ENCODE data around the gene PRDM1. TPM values are rescaled to one million over a fixed set of nuclear protein-coding genes. Genes with fewer than 3 reads are reported as not detected.
"Not testable (repeated sequence)": the region's sequence is repeated elsewhere in the genome, so short reads cannot be mapped to it uniquely, and the experiment has no call there.

The PRDM1 gene
- total and polyA plus RNA-seq, 8 donors: under 0.01 to 22.7 (median 5.0) TPM

DNA sequence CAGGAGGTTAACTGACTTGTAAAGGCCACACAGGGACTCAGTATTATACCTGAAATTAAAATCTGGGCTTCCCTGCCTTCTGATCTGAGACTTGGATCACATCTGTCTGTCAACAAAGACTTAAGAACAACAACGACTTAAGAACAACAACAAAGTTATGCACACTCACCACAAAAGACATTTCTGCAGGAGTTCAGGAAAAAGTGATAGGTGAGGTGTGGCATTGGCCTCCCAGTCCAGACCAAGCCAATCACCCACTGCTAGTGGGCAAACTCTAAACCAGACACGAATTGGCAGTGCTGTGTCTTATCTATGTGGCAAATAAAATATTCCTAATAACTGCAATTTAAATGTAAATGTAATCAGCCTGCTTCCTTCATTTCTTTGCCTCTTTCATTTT is 61.3 kb downstream of the PRDM1 start:
- Histone ChIP-seq H3K9me3 (no peaks in the 10 kb centered on the region), H3K4me3 (no peak overlapping the region), H3K27ac (no peak overlapping the region), H3K36me3 (no peaks in the 10 kb centered on the region), H3K27me3 (no peaks in the 10 kb centered on the region), H3K4me1 (no peaks in the 10 kb centered on the region)
- no peak for DNase-seq
- 35 to 72% (median 50%) methylated on average over 1 to 2 of the region's 2 CpGs for WGBS, 5 donors
- intact Hi-C loops (cut with DNase I; ENCODE audit: low total_unique reads): no loop called here
- TF ChIP-seq POLR2A (IDR thresholded peaks at IDR 0.05) (no peak), POLR2AphosphoS5 (IDR thresholded peaks at IDR 0.05) (no peak), EP300 (IDR thresholded peaks at IDR 0.05) (no peak)
- TF ChIP-seq, protein P1, sequence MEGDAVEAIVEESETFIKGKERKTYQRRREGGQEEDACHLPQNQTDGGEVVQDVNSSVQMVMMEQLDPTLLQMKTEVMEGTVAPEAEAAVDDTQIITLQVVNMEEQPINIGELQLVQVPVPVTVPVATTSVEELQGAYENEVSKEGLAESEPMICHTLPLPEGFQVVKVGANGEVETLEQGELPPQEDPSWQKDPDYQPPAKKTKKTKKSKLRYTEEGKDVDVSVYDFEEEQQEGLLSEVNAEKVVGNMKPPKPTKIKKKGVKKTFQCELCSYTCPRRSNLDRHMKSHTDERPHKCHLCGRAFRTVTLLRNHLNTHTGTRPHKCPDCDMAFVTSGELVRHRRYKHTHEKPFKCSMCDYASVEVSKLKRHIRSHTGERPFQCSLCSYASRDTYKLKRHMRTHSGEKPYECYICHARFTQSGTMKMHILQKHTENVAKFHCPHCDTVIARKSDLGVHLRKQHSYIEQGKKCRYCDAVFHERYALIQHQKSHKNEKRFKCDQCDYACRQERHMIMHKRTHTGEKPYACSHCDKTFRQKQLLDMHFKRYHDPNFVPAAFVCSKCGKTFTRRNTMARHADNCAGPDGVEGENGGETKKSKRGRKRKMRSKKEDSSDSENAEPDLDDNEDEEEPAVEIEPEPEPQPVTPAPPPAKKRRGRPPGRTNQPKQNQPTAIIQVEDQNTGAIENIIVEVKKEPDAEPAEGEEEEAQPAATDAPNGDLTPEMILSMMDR (IDR thresholded peaks at IDR 0.05): no peak

DNA sequence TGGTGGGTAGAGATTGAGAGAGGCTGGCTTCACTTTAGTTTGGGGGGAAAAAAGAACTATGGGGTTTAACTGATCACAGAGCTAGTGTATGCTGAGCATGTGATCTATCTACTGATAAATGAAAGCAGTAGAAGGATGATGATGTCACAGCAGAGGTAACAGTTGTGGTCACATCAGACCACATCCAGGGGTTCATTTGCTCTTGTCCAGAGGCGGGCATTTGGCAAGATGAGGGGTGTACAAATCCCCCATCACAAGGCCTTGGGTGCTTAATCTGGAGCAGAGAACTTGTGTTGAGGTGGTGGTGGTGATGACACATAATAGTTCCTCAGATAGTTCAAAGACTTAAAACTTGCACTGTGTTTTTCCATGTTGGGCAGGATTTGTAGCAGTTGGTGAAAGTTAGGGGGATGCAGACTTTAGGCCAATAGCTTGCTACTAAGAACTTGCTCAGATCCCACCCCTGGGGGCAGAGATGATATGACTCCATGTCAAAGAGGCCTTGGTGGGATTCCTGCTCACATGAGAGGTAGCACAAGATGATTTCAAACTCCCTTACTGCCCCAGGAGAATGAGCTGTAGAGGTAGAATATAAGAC is 63.4 kb downstream of the PRDM1 start:
- TF ChIP-seq, protein P1 (IDR thresholded peaks at IDR 0.05): no peak
- no peak for TF ChIP-seq POLR2A (IDR thresholded peaks at IDR 0.05)
- no peak for TF ChIP-seq POLR2AphosphoS5 (IDR thresholded peaks at IDR 0.05)
- Histone ChIP-seq H3K27ac (no peak overlapping the region), H3K4me1 (no peaks in the 10 kb centered on the region), H3K36me3 (no peaks in the 10 kb centered on the region), H3K4me3 (no peak overlapping the region), H3K9me3 (no peaks in the 10 kb centered on the region), H3K27me3 (no peaks in the 10 kb centered on the region)
- intact Hi-C loops (cut with DNase I; ENCODE audit: low total_unique reads): no loop called here
- DNase-seq: no peak
- 73 to 86% (median 80%) methylated on average over 1 of the region's 1 CpG for WGBS, 5 donors

DNA sequence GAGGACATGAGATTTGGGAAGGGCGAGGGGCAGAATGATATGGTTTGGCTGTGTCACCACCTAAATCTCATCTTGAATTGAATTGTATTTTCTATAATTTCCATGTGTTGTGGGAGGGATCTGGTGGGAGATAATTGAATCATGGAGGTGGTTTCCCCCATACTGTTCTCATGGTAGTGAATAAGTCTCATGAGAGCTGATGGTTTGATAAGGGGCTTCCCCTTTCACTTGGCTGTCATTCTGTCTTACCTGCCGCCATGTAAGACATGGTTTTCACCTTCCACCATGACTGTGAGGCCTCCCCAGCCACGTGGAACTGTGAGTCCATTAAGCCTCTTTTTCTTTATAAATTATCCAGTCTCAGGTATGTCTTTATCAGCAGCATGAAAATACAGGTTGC is 66.3 kb downstream of the PRDM1 start:
- WGBS, 5 donors: 79 to 83% (median 81%) methylated on average over 3 of the region's 3 CpGs
- H3K9me3 ChIP-seq; intact Hi-C loops (cut with DNase I; ENCODE audit: low total_unique reads); H3K36me3 ChIP-seq; H3K27ac ChIP-seq; DNase-seq; H3K4me1 ChIP-seq; H3K27me3 ChIP-seq; H3K4me3 ChIP-seq: not testable (repeated sequence)

DNA sequence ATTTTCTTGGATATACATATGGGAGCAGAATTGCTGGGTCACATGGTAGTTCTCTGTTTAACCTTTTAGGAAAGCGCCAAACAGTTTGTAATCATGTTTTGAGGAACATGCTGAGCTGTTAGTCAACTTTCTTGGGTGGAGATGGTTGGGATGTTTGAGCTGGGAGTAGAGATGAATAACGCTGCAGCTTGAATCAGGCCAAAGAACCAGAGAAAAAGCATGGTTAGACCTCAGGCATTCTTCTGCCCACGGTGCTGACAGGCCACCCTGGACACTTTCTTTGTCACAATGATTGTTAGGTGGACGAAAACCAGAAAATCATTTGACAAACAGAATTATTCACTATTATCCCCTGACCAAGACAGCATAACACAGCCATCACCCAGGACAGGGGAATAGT is 66.8 kb downstream of the PRDM1 start:
- Histone ChIP-seq H3K27ac (no peak overlapping the region), H3K27me3 (no peaks in the 10 kb centered on the region), H3K36me3 (no peaks in the 10 kb centered on the region), H3K4me1 (no peaks in the 10 kb centered on the region), H3K9me3 (no peaks in the 10 kb centered on the region), H3K4me3 (no peak overlapping the region)
- intact Hi-C loops (cut with DNase I; ENCODE audit: low total_unique reads): no loop called here
- TF ChIP-seq, protein P1 (IDR thresholded peaks at IDR 0.05): no peak
- TF ChIP-seq EP300 (IDR thresholded peaks at IDR 0.05) (no peak), POLR2A (IDR thresholded peaks at IDR 0.05) (no peak), POLR2AphosphoS5 (IDR thresholded peaks at IDR 0.05) (no peak)
- DNase-seq: no peak
- 84 to 92% (median 89%) methylated on average over 4 of the region's 4 CpGs for WGBS, 5 donors

DNA sequence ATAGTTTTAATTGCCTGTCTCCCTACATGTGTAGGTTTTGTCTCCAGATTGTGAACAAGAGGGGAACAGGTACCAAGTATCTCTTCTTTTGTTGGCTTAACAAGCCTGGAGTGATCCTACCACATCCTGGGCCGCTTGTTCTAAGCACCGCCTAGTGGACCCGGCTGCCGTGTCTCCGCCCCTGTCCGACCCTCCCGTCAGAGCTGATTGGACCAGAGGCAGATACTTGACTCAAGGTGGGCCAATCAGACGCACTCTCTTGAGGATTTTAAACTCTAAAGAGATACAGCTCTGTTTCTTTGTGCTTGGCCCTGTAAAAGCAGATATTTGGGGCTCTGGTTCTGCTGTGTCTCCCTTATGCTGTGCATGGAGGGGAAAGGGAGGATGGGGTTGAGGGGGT is 68.2 kb downstream of the PRDM1 start:
- 92 to 98% (median 97%) methylated on average over 8 of the region's 8 CpGs for WGBS, 5 donors
- TF ChIP-seq POLR2AphosphoS5 (IDR thresholded peaks at IDR 0.05) (no peak), EP300 (IDR thresholded peaks at IDR 0.05) (no peak), POLR2A (IDR thresholded peaks at IDR 0.05) (no peak)
- Histone ChIP-seq H3K27ac (no peak overlapping the region), H3K4me3 (no peak overlapping the region), H3K36me3 (no peaks in the 10 kb centered on the region), H3K27me3 (no peaks in the 10 kb centered on the region), H3K9me3 (no peaks in the 10 kb centered on the region), H3K4me1 (no peaks in the 10 kb centered on the region)
- no peak for DNase-seq
- intact Hi-C loops (cut with DNase I; ENCODE audit: low total_unique reads): no loop called here

All from stomach (tissue), 9 donors.